GM13977 (cell line): ENCODE results near the gene ALDH16A1.
A peak's percentile ranks its signal among the peaks of the same experiment; 100 is the strongest.

Experiments
- DNase-seq: peaks from one replicate; pipeline ENCODE4 v3.0.0; 2012; ENCODE audit warnings: low spot score
- CTCF ChIP-seq: IDR thresholded peaks from 2 replicates; pipeline ENCODE4 v1.5.1; 2012; ENCODE audit warnings: mild to moderate bottlenecking, control low read depth; ENCODE audit not compliant: insufficient read depth; ENCODE audit errors: extremely low read depth, missing control alignments
- in situ Hi-C: fragments of 300-500 bp; cut with MboI; formaldehyde crosslinking; loops from one replicate; pipeline ENCODE4 v1.12.0; 2022; ENCODE audit warnings: low sequenced_read_pairs, low pct_unique_long_range_greater_than_20kb, mixed read lengths, inconsistent platforms; ENCODE audit not compliant: unreplicated experiment

Gene ALDH16A1

GRCh38 chr19:49445997-49446396 is 7.0 kb upstream of the ALDH16A1 start:
- DNase-seq: no peak
- in situ Hi-C loops: no loop called here

GRCh38 chr19:49447485-49448431 is 5.3 kb upstream of the ALDH16A1 start:
- DNase-seq: peak; percentile 13
- in situ Hi-C loops: no loop called here

More at GRCh38 chr19:49445997-49446396, 7.0 kb upstream of the ALDH16A1 start:
- TF ChIP-seq CTCF: no peak

GRCh38 chr19:49448432-49448786 is 4.6 kb upstream of the ALDH16A1 start:
- in situ Hi-C loops: no loop called here
- DNase-seq: no peak
- no peak for TF ChIP-seq CTCF

More at GRCh38 chr19:49447485-49448431, 5.3 kb upstream of the ALDH16A1 start:
- TF ChIP-seq CTCF: no peak

GRCh38 chr19:49450405-49450804 is 2.6 kb upstream of the ALDH16A1 start:
- no peak for TF ChIP-seq CTCF
- DNase-seq: no peak
- in situ Hi-C loops: no loop called here

GRCh38 chr19:49451430-49452181 is 1.4 kb upstream of the ALDH16A1 start, which contains the start of gene PIH1D1:
TSS of gene PIH1D1 (minus strand) at chr19:49451814. CDS start at chr19:49451574, 240 bp downstream.
- in situ Hi-C loops: no loop called here
- no peak for TF ChIP-seq CTCF
- DNase-seq: peak; percentile 94

- peak; percentile 45 for DNase-seq
- no peak for TF ChIP-seq CTCF
- in situ Hi-C loops: no loop called here
Measured at GRCh38 chr19:49453757-49454240, 774 bp downstream of the ALDH16A1 start.
